Endothelial cell (in vitro differentiated cells): Measurements from ENCODE around the gene GPD1. TPM values are rescaled to one million over a fixed set of nuclear protein-coding genes. Genes with fewer than 3 reads are reported as not detected.

Experiments used
- DNase-seq: peaks from one replicate; pipeline ENCODE4 v3.0.0; 2021; ENCODE audit warnings: low spot score
- H3K27ac Mint-ChIP-seq: one replicate; pipeline ENCODE4 v1.8.0; 2021; ENCODE audit warnings: mixed read lengths, inconsistent platforms; ENCODE audit not compliant: unreplicated experiment
- H3K27me3 Mint-ChIP-seq: one replicate; pipeline ENCODE4 v1.8.0; 2021; ENCODE audit warnings: mild to moderate bottlenecking, moderate library complexity, mixed read lengths, inconsistent platforms; ENCODE audit not compliant: unreplicated experiment
- H3K36me3 Mint-ChIP-seq: one replicate; pipeline ENCODE4 v1.8.0; 2021; ENCODE audit warnings: mild to moderate bottlenecking, low read depth, mixed read lengths, inconsistent platforms; ENCODE audit not compliant: unreplicated experiment
- H3K4me1 Mint-ChIP-seq: one replicate; pipeline ENCODE4 v1.8.0; 2021; ENCODE audit warnings: mild to moderate bottlenecking, mixed read lengths, inconsistent platforms; ENCODE audit not compliant: unreplicated experiment
- H3K4me3 Mint-ChIP-seq: one replicate; pipeline ENCODE4 v1.8.0; 2021; ENCODE audit warnings: mild to moderate bottlenecking, mixed read lengths, inconsistent platforms; ENCODE audit not compliant: unreplicated experiment
- H3K9me3 Mint-ChIP-seq: one replicate; pipeline ENCODE4 v1.8.0; 2021; ENCODE audit warnings: mixed read lengths, inconsistent platforms; ENCODE audit not compliant: unreplicated experiment
- CTCF ChIP-seq: fragments of 200-600 bp; sonication (generic); IDR thresholded peaks from one replicate; pipeline ENCODE4 v1.5.0; 2021; ENCODE audit warnings: antibody characterized with exemption; ENCODE audit not compliant: unreplicated experiment
- total RNA-seq: library from RNA; stranded (reverse); fragmentation: NEBNext Ultra II Directional; extraction: Animal tissue kit (Norgen Biotek cat#: 25700); gene quantifications from one replicate; pipeline ENCODE4 v1.2.1, GENCODE V29; 2021; ENCODE audit not compliant: unreplicated experiment

Gene GPD1
- total RNA-seq, 1 donor from 2014 or later, result not detected

- no peak for DNase-seq
- Mint-ChIP-seq H3K36me3 (peaks cover 1% of the 10 kb centered on the region), H3K4me1 (peaks cover 1% of the 10 kb centered on the region), H3K27ac (no peak overlapping the region), H3K27me3 (peaks cover 14% of the 10 kb centered on the region), H3K4me3 (no peak overlapping the region), H3K9me3 (no peaks in the 10 kb centered on the region)
- no peak for TF ChIP-seq CTCF
These were observed 41.7 kb upstream of the GPD1 start for GRCh38 chr12:50061946-50062686.

- H3K27me3 Mint-ChIP-seq, result peaks cover 14% of the 10 kb centered on the region
- no peak overlapping the region for H3K27ac Mint-ChIP-seq
- no peak for DNase-seq
- H3K4me3 Mint-ChIP-seq, result no peak overlapping the region
- H3K36me3 Mint-ChIP-seq, result no peaks in the 10 kb centered on the region
- H3K9me3 Mint-ChIP-seq, result no peaks in the 10 kb centered on the region
- H3K4me1 Mint-ChIP-seq, result no peaks in the 10 kb centered on the region
- no peak for TF ChIP-seq CTCF
These were observed 40.9 kb upstream of the GPD1 start for GRCh38 chr12:50062728-50063460.

GRCh38 chr12:50065726-50066310 is 38.0 kb upstream of the GPD1 start:
- H3K4me1 Mint-ChIP-seq, result peaks cover 14% of the 10 kb centered on the region
- no peak for DNase-seq
- no peak overlapping the region for H3K4me3 Mint-ChIP-seq
- H3K36me3 Mint-ChIP-seq, result no peaks in the 10 kb centered on the region
- no peak for TF ChIP-seq CTCF
- H3K27ac Mint-ChIP-seq, result no peak overlapping the region
- H3K27me3 Mint-ChIP-seq, result peaks cover 5% of the 10 kb centered on the region
- no peaks in the 10 kb centered on the region for H3K9me3 Mint-ChIP-seq

GRCh38 chr12:50066402-50066801 is 37.4 kb upstream of the GPD1 start:
- no peaks in the 10 kb centered on the region for H3K36me3 Mint-ChIP-seq
- H3K9me3 Mint-ChIP-seq, result no peaks in the 10 kb centered on the region
- H3K4me3 Mint-ChIP-seq, result no peak overlapping the region
- peaks cover 15% of the 10 kb centered on the region for H3K4me1 Mint-ChIP-seq
- TF ChIP-seq CTCF, result no peak
- H3K27ac Mint-ChIP-seq, result no peak overlapping the region
- peaks cover 5% of the 10 kb centered on the region for H3K27me3 Mint-ChIP-seq
- DNase-seq, result no peak

- Mint-ChIP-seq H3K4me1 (peaks cover 15% of the 10 kb centered on the region), H3K27ac (no peak overlapping the region), H3K27me3 (peaks cover 10% of the 10 kb centered on the region), H3K4me3 (no peak overlapping the region), H3K36me3 (no peaks in the 10 kb centered on the region), H3K9me3 (no peaks in the 10 kb centered on the region)
- no peak for TF ChIP-seq CTCF
- no peak for DNase-seq
These were observed 34.7 kb upstream of the GPD1 start for GRCh38 chr12:50069069-50069468.
